ENCODE data around the gene KL.

The KL gene

DNA sequence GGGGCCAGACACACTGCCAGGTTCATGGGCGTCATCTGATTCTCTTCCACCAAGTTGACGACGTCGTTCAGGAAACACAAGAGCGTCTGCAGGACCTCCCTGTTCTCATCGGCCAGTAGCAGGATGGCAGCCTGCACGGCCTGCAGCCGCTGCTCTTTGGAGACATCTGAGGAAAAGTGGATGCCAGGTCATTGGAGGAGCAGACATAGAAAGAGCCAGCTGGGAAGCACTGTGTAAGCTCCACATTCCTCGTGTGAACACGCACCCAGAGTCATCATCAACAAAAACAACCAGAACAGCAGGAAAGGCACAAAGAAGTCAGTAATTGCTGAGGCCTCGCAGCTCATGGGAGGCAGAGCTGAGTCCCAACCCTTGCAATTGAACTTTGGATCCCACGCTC lies 96.5 kb downstream of the KL start:
- peak; percentile 59 for DNase-seq (ENCODE audit: low spot score)

GRCh38 chr13:33114146-33114545 lies 97.9 kb downstream of the KL start:
- no peak for DNase-seq (ENCODE audit: low spot score)

DNA sequence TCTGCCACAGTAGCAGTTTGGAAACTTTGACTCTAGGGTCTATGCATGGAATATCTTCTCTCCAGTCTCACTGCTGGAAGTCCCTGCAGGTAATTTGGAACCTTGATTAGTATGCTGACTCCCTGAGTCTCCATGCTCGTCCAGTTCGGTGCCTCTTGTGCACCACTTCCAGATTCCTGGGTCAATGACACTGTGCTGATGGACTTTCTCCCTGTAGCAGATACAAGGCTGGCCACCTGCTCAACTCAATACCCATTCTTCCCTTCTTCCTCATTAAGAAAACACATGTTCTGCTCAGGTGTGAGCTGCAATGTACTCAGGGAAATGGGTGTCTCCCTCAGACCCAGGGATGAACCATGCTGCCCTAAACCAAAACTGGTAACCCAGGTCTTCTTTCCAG lies 99.1 kb downstream of the KL start:
- DNase-seq (ENCODE audit: low spot score) = no peak
